ENCODE measurements around the gene GNPDA2. TPM values are rescaled to one million over a fixed set of nuclear protein-coding genes. Genes with fewer than 3 reads are reported as not detected.

GNPDA2 gene
- total RNA-seq (2022; extraction: Qiagen RNA extraction; ENCODE audit: low read depth): 8.7 to 11.9 TPM (median 10.2 TPM) in 5 replicates

DNA sequence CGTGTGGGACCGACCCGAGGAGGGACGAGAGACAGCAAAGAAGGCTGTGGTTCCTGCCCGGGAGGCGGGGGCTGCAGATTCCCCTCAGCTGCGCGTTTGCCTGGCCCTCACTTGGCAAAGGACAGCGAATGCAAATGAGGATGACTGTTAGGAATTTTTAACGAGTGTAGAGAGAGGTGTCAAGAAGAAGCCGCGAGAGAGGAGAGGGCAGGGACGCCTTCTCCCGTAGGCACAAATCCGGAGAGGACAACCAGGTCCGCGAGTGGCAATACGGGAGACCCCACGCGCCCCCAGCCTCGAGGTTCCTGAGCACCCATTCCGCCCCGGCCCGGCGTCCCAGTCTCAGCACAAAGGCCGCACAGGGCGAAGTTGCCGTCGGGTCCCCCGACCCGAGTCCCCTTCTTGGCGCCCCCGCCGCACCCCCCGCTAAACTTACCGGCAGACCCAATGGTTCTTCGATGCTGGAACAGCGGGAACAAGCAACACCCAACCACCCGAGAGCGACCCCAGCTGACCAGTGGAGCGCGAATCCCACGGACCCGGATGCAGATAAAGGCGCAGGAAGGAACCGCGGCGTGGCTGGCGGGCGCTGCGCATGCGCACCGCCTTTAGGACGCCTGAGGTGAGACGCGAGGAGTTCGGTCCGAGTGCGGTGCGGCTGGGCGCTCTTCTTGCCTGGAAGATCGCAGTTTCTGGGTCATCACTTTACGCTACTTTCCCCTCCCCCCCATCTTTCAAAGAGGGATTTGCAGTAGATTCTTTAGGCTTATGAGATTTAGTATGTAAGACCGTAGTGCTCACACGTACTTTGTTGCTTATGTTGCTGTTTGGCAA, at the start of gene GNPDA2:
Gene GNPDA2, minus strand, starts transcription at position 519 of the 834 bp plus-strand sequence. CDS start 4,349 bp downstream, outside the sequence.

DNA sequence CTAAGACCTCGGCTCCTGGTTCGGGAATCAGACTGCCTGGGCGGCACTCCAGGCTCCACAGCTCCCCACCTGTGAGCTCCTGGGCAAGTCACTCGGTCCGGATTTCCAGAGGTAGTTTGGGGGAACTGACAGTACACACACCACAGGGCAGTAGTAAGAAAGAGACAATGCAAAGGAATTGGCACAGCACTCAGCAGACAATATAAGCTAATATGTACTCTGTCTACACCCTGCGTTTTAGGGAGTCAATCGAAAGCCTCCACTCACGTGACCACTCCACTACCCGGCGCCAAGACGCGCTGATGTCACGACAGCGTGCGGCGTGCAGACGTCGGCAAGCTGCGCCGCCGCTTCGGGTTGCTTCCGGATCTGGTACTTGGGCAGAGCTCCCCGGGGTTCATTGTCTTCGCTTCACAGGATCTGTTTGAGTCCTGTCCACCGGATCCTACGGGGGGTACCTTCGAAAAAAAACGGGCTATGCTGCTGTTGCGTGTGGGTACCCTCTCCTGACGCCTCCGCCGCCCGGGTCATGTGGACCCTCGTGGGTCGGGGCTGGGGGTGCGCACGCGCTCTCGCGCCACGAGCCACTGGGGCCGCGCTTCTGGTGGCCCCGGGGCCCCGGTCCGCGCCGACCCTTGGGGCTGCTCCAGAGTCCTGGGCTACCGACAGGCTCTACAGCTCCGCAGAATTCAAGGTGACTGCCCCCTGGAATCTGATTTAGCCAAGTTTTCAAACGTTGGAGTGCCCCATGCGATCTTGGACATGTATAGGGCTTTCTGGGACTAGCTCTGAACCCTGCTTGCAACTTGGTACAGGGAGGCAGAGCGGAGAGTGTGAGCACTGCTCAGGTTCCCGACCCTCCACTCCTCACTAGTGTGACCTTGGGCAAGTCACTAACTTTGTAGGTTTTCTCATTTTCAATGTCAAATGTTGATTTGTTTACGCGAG, 48.0 kb downstream of the GNPDA2 start, which contains the start of gene GUF1:
Gene GUF1, plus strand, starts transcription at position 327 of the 948 bp plus-strand sequence. Its CDS starts 203 bp downstream, at position 530.

Other genes with a start within 250 kb of the GNPDA2 start
- gene YIPF7, start 74.9 kb downstream of the GNPDA2 start, total RNA-seq (2022; extraction: Qiagen RNA extraction; ENCODE audit: low read depth): not detected in 5 replicates
- gene GUF1, start 48.1 kb downstream of the GNPDA2 start, total RNA-seq (2022; extraction: Qiagen RNA extraction; ENCODE audit: low read depth): 8.4 to 10.9 TPM (median 9.0 TPM) in 5 replicates

Measured in A549 treated with GW870086 at 1 μM for 4 hours (cell line).